ENCODE data around the gene PDYN.

DNA sequence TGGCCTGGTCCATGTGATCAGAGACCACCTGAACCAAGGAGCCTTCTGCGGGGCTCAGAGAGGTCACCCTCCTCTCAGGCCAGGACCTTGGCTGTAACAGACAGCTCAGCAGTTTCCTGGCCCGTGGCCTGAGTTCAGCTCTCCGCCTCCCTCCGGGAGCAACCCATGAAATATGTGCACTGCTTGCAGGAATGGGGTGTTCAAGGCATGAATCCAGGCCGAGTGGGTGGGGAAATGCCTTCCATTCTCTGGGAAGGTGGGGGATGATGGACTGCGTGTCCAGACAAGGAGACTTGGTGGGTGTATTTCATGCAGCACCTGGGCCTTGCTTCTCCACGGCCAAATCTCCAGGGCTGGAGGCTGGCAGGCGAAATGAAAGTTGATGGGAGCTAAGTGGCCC, 52.6 kb downstream of the PDYN start:
- TF ChIP-seq POLR2A (IDR thresholded peaks at IDR 0.05) = no peak
- TF ChIP-seq EP300 (IDR thresholded peaks at IDR 0.05) = no peak
- TF ChIP-seq CTCF (IDR thresholded peaks at IDR 0.05) = no peak

All from gastroesophageal sphincter (tissue), 3 donors.